GM12878 (cell line): ENCODE measurements around the gene CFAP299. TPM values are rescaled to one million over a fixed set of nuclear protein-coding genes. Genes with fewer than 3 reads are reported as not detected.

Source experiments
- ATAC-seq: fragments of 200-7000 bp; cut with Tn5 transposase; 3 replicates; pipeline ENCODE4 v1.9.1; 2020; ENCODE audit warnings: mild to moderate bottlenecking, moderate library complexity
- BruUV-seq: library from RNA; stranded (reverse); fragments of 400-500 nt; replicated peaks from 2 replicates; lab custom pipeline; 2021; lab: Mats Ljungman, UMichigan
- CTCF ChIA-PET: fragments of 300-600 bp; sonication (Branson Sonifier 250); formaldehyde crosslinking; extraction: SDS; loops from one replicate; lab custom pipeline; 2021; ENCODE audit warnings: inconsistent platforms; lab: Yijun Ruan, JAX
- POLR2A ChIA-PET: fragments of 350-600 bp; formaldehyde crosslinking; extraction: SDS; loops from one replicate; lab custom pipeline; 2021; ENCODE audit warnings: inconsistent platforms; lab: Charles Lee
- RAD21 ChIA-PET: fragments of 300-600 bp; sonication (Branson Sonifier 250); formaldehyde crosslinking; loops from one replicate; lab custom pipeline; 2023; ENCODE audit warnings: antibody characterized with exemption; ENCODE audit not compliant: unreplicated experiment; lab: Charles Lee
- SMC1A ChIA-PET: fragments of 300-600 bp; sonication (Branson Sonifier 250); formaldehyde crosslinking; loops from one replicate; lab custom pipeline; 2023; ENCODE audit not compliant: unreplicated experiment, uncharacterized antibody; lab: Charles Lee
- DNase-seq: peaks from one replicate; pipeline ENCODE4 v3.0.0-alpha.2; 2011; ENCODE audit warnings: low read depth, low spot score
- FAIRE-seq: peaks from 3 replicates; lab custom pipeline; 2011; peaks lifted over from hg19 to GRCh38; lab: Jason Lieb, UNC
- H2AFZ ChIP-seq: 2 replicates; pipeline ENCODE4 v1.6.0; 2011; ENCODE audit warnings: low read depth, low read length, control low read depth; ENCODE audit not compliant: control insufficient read depth
- H3K27ac ChIP-seq: 2 replicates; pipeline ENCODE4 v1.5.1; 2011; ENCODE audit warnings: control low read depth; ENCODE audit not compliant: control insufficient read depth, insufficient read depth
- H3K27me3 ChIP-seq, 2 experiments: replicated peaks in 1 of 2; 2 replicates each; pipeline versions ENCODE4 v1.6.0 to v1.6.1; 2011; ENCODE audit warnings: low read length in 1 of 2; ENCODE audit not compliant: control insufficient read depth in 2 of 2, insufficient read depth in 2 of 2
- H3K36me3 ChIP-seq, 2 experiments: 2 replicates each; pipeline ENCODE4 v1.5.1; 2011; ENCODE audit warnings: low read length in 1 of 2; ENCODE audit not compliant: control insufficient read depth in 2 of 2, insufficient read depth in 2 of 2
- H3K4me1 ChIP-seq: 2 replicates; pipeline ENCODE4 v1.6.1; 2011; ENCODE audit warnings: mild to moderate bottlenecking, low read length, moderate library complexity, mixed read lengths; ENCODE audit not compliant: control insufficient read depth, insufficient read depth
- H3K4me2 ChIP-seq: 2 replicates; pipeline ENCODE4 v1.6.0; 2011; ENCODE audit warnings: control low read depth; ENCODE audit not compliant: control insufficient read depth, insufficient read depth
- H3K4me3 ChIP-seq: fragments of 200-600 bp; sonication (generic); 2 replicates; pipeline ENCODE4 v1.5.1; 2016
- H3K79me2 ChIP-seq: 2 replicates; pipeline ENCODE4 v1.6.0; 2011; ENCODE audit warnings: low read length; ENCODE audit not compliant: control insufficient read depth, insufficient read depth
- H3K9ac ChIP-seq: 2 replicates; pipeline ENCODE4 v1.8.0; 2011; ENCODE audit warnings: low read length, control low read depth, mixed read lengths; ENCODE audit not compliant: control insufficient read depth, insufficient read depth
- H3K9me3 ChIP-seq: replicated peaks from 3 replicates; pipeline ENCODE4 v1.5.1; 2011; ENCODE audit warnings: mild to moderate bottlenecking, low read length; ENCODE audit not compliant: control insufficient read depth, insufficient read depth
- H4K20me1 ChIP-seq: 2 replicates; pipeline ENCODE4 v1.6.0; 2011; ENCODE audit not compliant: control insufficient read depth, insufficient read depth
- EGR1 ChIP-seq, 2 experiments: IDR thresholded peaks; 1 replicate in 1 of 2; 2 replicates in 1 of 2; pipeline ENCODE4 v1.6.1; 2011 to 2012; ENCODE audit warnings: low read depth in 2 of 2, low read length in 2 of 2, borderline replicate concordance in 1 of 2, mild to moderate bottlenecking in 1 of 2, moderate library complexity in 1 of 2
- ESRRA ChIP-seq: IDR thresholded peaks from 2 replicates; pipeline ENCODE4 v1.6.1; 2012; ENCODE audit warnings: mild to moderate bottlenecking, low read length, improper control_type of control experiment
- NR2C1 ChIP-seq: fragments of 450-650 bp; IDR thresholded peaks from 2 replicates; pipeline ENCODE4 v1.6.1; 2017; ENCODE audit warnings: antibody characterized with exemption, mild to moderate bottlenecking, moderate library complexity
- PAX8 ChIP-seq: fragments of 450-650 bp; IDR thresholded peaks from 2 replicates; pipeline ENCODE4 v1.6.1; 2017; ENCODE audit warnings: mild to moderate bottlenecking, moderate library complexity
- STAT1 ChIP-seq: fragments of 450-650 bp; conservative IDR thresholded peaks from 2 replicates; pipeline ENCODE4 v1.6.1; 2014; ENCODE audit warnings: antibody characterized with exemption, mild to moderate bottlenecking
- WGBS: methylation state at CpG from one replicate; pipeline ENCODE4 v1.1.6; 2016; ENCODE audit warnings: low lambda C conversion rate; ENCODE audit not compliant: insufficient replicate concordance, insufficient coverage; ENCODE audit errors: missing lambda C conversion rate; 5-methylcytosine and 5-hydroxymethylcytosine counted together
- in situ Hi-C: fragments of 300-500 bp; cut with MboI; formaldehyde crosslinking; loops from 9 replicates; pipeline ENCODE4 v1.14.3; 2018; ENCODE audit warnings: mixed read lengths
- intact Hi-C: fragments of 100-400 bp; cut with micrococcal nuclease; formaldehyde crosslinking; loops from one replicate; pipeline ENCODE4 v1.14.2; 2022; ENCODE audit not compliant: unreplicated experiment
- polyA plus RNA-seq, 11 experiments: library from polyadenylated mRNA; depleted of rRNA in 4 of 11; unstranded in 6 of 11; stranded (reverse) in 5 of 11; fragments of >200 nt; fragmentation: Nextera tagmentation in 4 of 11; fragmentation: Illumina TruSeq in 1 of 11; extraction: Ambion mirVana in 4 of 11; extraction: Trizol in 1 of 11; gene quantifications; 1 replicate in 1 of 11; 2 replicates in 10 of 11; pipeline versions ENCODE4 v1.2.1 to v1.2.3, GENCODE V29; 2011 to 2016; ENCODE audit warnings: inconsistent platforms in 2 of 11, missing spikeins in 2 of 11, low read depth in 1 of 11
- total RNA-seq, 4 experiments: library from RNA; depleted of rRNA in 3 of 4; stranded (reverse); fragments of >200 nt in 3 of 4; fragmentation: Illumina TruSeq in 1 of 4; extraction: Trizol in 1 of 4; gene quantifications; 2 replicates each; pipeline versions ENCODE4 v1.2.1 to v1.2.3, GENCODE V29; 2013 to 2021
- TF ChIP-seq, protein P1 (sequence below): IDR thresholded peaks from 2 replicates; pipeline ENCODE4 v1.6.1; 2012; ENCODE audit warnings: low read length, inconsistent platforms
- TF ChIP-seq, protein P2 (sequence below): IDR thresholded peaks from 2 replicates; pipeline ENCODE4 v1.6.1; 2011; ENCODE audit warnings: low read depth, low read length, improper control_type of control experiment, borderline replicate concordance
- TF ChIP-seq, protein P3 (sequence below): fragments of 150-350 bp; IDR thresholded peaks from 2 replicates; pipeline ENCODE4 v1.6.1; 2016; ENCODE audit warnings: low read depth, low read length

Gene CFAP299
- total and polyA plus RNA-seq, 10 of the 15 experiments (the other 5 are each of a cell fraction or from before 2014, with no cell fraction given) = 0.06 to 0.34 TPM; not detected in 8

DNA sequence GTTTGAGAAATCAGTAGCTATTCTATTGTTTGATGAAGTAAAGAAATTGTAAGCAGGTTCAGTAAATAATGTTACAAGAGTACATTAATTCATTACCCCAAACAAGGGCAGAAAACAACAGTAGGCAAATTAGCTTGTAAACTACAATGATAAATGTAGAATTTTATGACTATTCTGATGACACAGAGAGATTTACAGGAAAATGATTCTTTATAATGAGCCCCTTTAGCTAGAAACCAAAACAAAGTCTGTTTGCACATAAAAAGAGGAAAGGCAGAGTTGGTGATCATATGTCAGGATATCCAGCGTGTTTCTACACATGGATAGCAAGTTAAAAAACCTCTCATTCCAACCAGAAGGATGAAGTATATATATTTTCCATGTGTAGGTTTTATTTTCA is 204.8 kb downstream of the CFAP299 start:
- H2AFZ ChIP-seq = no peak overlapping the region
- ATAC-seq = peak; percentile 19; the same call in 2 of the 3 replicates
- H3K9ac ChIP-seq = no peak overlapping the region
- no peak overlapping the region for H3K27ac ChIP-seq
- no peaks in the 10 kb centered on the region; the same call in 2 of the 3 replicates for H3K9me3 ChIP-seq
- H3K79me2 ChIP-seq = no peaks in the 10 kb centered on the region
- ChIA-PET SMC1A (interaction anchor here (1.2 kb wide), 1 partner anchor 9 kb away, joined by 3 read pairs; no protein-coding TSS in a partner anchor), POLR2A (no interaction called here), CTCF (interaction anchor here (1.9 kb wide), 1 partner anchor 499 kb away, joined by 6 read pairs; no protein-coding TSS in a partner anchor), RAD21 (interaction anchor here (1.4 kb wide), 1 partner anchor 71 kb away, joined by 3 read pairs; no protein-coding TSS in a partner anchor)
- H3K4me1 ChIP-seq = peaks cover 13% of the 10 kb centered on the region; the same call in 1 of the 2 replicates
- no peaks in the 10 kb centered on the region for H4K20me1 ChIP-seq
- H3K36me3 ChIP-seq = no peaks in the 10 kb centered on the region
- in situ Hi-C loops (no loop called here), intact Hi-C loops (no loop called here)
- 0% methylated on average over 1 of the region's 1 CpG for WGBS
- no peak for FAIRE-seq
- no peak for DNase-seq
- TF ChIP-seq ESRRA (no peak), PAX8 (no peak), EGR1 (IDR thresholded peaks at IDR 0.05; ENCODE audit: borderline replicate concordance in 1 of 2, low read depth in 2 of 2, low read length in 2 of 2) (no peak), NR2C1 (no peak), STAT1 (no peak)
- TF ChIP-seq, protein P1, sequence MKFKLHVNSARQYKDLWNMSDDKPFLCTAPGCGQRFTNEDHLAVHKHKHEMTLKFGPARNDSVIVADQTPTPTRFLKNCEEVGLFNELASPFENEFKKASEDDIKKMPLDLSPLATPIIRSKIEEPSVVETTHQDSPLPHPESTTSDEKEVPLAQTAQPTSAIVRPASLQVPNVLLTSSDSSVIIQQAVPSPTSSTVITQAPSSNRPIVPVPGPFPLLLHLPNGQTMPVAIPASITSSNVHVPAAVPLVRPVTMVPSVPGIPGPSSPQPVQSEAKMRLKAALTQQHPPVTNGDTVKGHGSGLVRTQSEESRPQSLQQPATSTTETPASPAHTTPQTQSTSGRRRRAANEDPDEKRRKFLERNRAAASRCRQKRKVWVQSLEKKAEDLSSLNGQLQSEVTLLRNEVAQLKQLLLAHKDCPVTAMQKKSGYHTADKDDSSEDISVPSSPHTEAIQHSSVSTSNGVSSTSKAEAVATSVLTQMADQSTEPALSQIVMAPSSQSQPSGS = no peak
- TF ChIP-seq, protein P2, sequence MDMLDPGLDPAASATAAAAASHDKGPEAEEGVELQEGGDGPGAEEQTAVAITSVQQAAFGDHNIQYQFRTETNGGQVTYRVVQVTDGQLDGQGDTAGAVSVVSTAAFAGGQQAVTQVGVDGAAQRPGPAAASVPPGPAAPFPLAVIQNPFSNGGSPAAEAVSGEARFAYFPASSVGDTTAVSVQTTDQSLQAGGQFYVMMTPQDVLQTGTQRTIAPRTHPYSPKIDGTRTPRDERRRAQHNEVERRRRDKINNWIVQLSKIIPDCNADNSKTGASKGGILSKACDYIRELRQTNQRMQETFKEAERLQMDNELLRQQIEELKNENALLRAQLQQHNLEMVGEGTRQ = no peak
- TF ChIP-seq, protein P3, sequence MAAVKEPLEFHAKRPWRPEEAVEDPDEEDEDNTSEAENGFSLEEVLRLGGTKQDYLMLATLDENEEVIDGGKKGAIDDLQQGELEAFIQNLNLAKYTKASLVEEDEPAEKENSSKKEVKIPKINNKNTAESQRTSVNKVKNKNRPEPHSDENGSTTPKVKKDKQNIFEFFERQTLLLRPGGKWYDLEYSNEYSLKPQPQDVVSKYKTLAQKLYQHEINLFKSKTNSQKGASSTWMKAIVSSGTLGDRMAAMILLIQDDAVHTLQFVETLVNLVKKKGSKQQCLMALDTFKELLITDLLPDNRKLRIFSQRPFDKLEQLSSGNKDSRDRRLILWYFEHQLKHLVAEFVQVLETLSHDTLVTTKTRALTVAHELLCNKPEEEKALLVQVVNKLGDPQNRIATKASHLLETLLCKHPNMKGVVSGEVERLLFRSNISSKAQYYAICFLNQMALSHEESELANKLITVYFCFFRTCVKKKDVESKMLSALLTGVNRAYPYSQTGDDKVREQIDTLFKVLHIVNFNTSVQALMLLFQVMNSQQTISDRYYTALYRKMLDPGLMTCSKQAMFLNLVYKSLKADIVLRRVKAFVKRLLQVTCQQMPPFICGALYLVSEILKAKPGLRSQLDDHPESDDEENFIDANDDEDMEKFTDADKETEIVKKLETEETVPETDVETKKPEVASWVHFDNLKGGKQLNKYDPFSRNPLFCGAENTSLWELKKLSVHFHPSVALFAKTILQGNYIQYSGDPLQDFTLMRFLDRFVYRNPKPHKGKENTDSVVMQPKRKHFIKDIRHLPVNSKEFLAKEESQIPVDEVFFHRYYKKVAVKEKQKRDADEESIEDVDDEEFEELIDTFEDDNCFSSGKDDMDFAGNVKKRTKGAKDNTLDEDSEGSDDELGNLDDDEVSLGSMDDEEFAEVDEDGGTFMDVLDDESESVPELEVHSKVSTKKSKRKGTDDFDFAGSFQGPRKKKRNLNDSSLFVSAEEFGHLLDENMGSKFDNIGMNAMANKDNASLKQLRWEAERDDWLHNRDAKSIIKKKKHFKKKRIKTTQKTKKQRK = no peak
- no TSS peak for BruUV-seq
- no peaks in the 10 kb centered on the region for H3K27me3 ChIP-seq
- no peak overlapping the region for H3K4me3 ChIP-seq
- H3K4me2 ChIP-seq = peak overlapping the region; percentile 30; the same call in 1 of the 2 replicates
